ENCODE data around the gene KRTDAP.

Gene KRTDAP

GRCh38 chr19:35500611-35501010 is 10.3 kb upstream of the KRTDAP start:
- H3K79me2 ChIP-seq (ENCODE audit: control insufficient read depth, insufficient read depth, low read length, unreplicated experiment) = no peaks in the 10 kb centered on the region
- H3K4me1 ChIP-seq (ENCODE audit: control insufficient read depth, insufficient read depth, low read length, unreplicated experiment) = no peaks in the 10 kb centered on the region
- H3K4me3 ChIP-seq (ENCODE audit: low read depth, low read length) = no peak overlapping the region
- no peaks in the 10 kb centered on the region for H3K36me3 ChIP-seq (ENCODE audit: insufficient read depth, low read length)
- H2AFZ ChIP-seq (ENCODE audit: low read length, unreplicated experiment) = no peak overlapping the region
- no peak overlapping the region for H3K27ac ChIP-seq (ENCODE audit: low read depth, low read length)
- no peaks in the 10 kb centered on the region for H3K27me3 ChIP-seq (ENCODE audit: insufficient read depth, low read length)

- H3K4me1 ChIP-seq (ENCODE audit: control insufficient read depth, insufficient read depth, low read length, unreplicated experiment) = no peaks in the 10 kb centered on the region
- H3K27ac ChIP-seq (ENCODE audit: low read depth, low read length) = no peak overlapping the region
- H3K27me3 ChIP-seq (ENCODE audit: insufficient read depth, low read length) = no peaks in the 10 kb centered on the region
- H3K36me3 ChIP-seq (ENCODE audit: insufficient read depth, low read length) = no peaks in the 10 kb centered on the region
- H2AFZ ChIP-seq (ENCODE audit: low read length, unreplicated experiment) = no peak overlapping the region
- H3K4me3 ChIP-seq (ENCODE audit: low read depth, low read length) = no peak overlapping the region
- H3K79me2 ChIP-seq (ENCODE audit: control insufficient read depth, insufficient read depth, low read length, unreplicated experiment) = no peaks in the 10 kb centered on the region
Observed at GRCh38 chr19:35498984-35499527, 8.8 kb upstream of the KRTDAP start.

GRCh38 chr19:35498220-35498619 is 8.0 kb upstream of the KRTDAP start:
- Histone ChIP-seq H2AFZ (ENCODE audit: low read length, unreplicated experiment) (no peak overlapping the region), H3K4me3 (ENCODE audit: low read depth, low read length) (no peak overlapping the region), H3K79me2 (ENCODE audit: control insufficient read depth, insufficient read depth, low read length, unreplicated experiment) (no peaks in the 10 kb centered on the region), H3K4me1 (ENCODE audit: control insufficient read depth, insufficient read depth, low read length, unreplicated experiment) (no peaks in the 10 kb centered on the region), H3K27me3 (ENCODE audit: insufficient read depth, low read length) (no peaks in the 10 kb centered on the region), H3K27ac (ENCODE audit: low read depth, low read length) (no peak overlapping the region), H3K36me3 (ENCODE audit: insufficient read depth, low read length) (no peaks in the 10 kb centered on the region)

GRCh38 chr19:35497406-35497805 is 7.1 kb upstream of the KRTDAP start:
- H3K27me3 ChIP-seq (ENCODE audit: insufficient read depth, low read length) = no peaks in the 10 kb centered on the region
- H3K4me1 ChIP-seq (ENCODE audit: control insufficient read depth, insufficient read depth, low read length, unreplicated experiment) = no peaks in the 10 kb centered on the region
- no peak overlapping the region for H2AFZ ChIP-seq (ENCODE audit: low read length, unreplicated experiment)
- no peaks in the 10 kb centered on the region for H3K79me2 ChIP-seq (ENCODE audit: control insufficient read depth, insufficient read depth, low read length, unreplicated experiment)
- no peaks in the 10 kb centered on the region for H3K36me3 ChIP-seq (ENCODE audit: insufficient read depth, low read length)
- H3K27ac ChIP-seq (ENCODE audit: low read depth, low read length) = no peak overlapping the region
- H3K4me3 ChIP-seq (ENCODE audit: low read depth, low read length) = no peak overlapping the region

- H3K79me2 ChIP-seq (ENCODE audit: control insufficient read depth, insufficient read depth, low read length, unreplicated experiment) = no peaks in the 10 kb centered on the region
- no peak overlapping the region for H3K4me3 ChIP-seq (ENCODE audit: low read depth, low read length)
- no peak overlapping the region for H2AFZ ChIP-seq (ENCODE audit: low read length, unreplicated experiment)
- no peak overlapping the region for H3K27ac ChIP-seq (ENCODE audit: low read depth, low read length)
- H3K27me3 ChIP-seq (ENCODE audit: insufficient read depth, low read length) = peaks cover 9% of the 10 kb centered on the region; the same call in 1 of the 2 replicates
- H3K36me3 ChIP-seq (ENCODE audit: insufficient read depth, low read length) = no peaks in the 10 kb centered on the region
- H3K4me1 ChIP-seq (ENCODE audit: control insufficient read depth, insufficient read depth, low read length, unreplicated experiment) = no peaks in the 10 kb centered on the region
Observed at GRCh38 chr19:35495107-35496064, 5.1 kb upstream of the KRTDAP start.

- H3K4me3 ChIP-seq (ENCODE audit: low read depth, low read length) = no peak overlapping the region
- H3K79me2 ChIP-seq (ENCODE audit: control insufficient read depth, insufficient read depth, low read length, unreplicated experiment) = no peaks in the 10 kb centered on the region
- no peaks in the 10 kb centered on the region for H3K4me1 ChIP-seq (ENCODE audit: control insufficient read depth, insufficient read depth, low read length, unreplicated experiment)
- H3K27ac ChIP-seq (ENCODE audit: low read depth, low read length) = no peak overlapping the region
- no peak overlapping the region for H2AFZ ChIP-seq (ENCODE audit: low read length, unreplicated experiment)
- H3K27me3 ChIP-seq (ENCODE audit: insufficient read depth, low read length) = peaks cover 17% of the 10 kb centered on the region; the same call in 1 of the 2 replicates
- H3K36me3 ChIP-seq (ENCODE audit: insufficient read depth, low read length) = no peaks in the 10 kb centered on the region
Observed at GRCh38 chr19:35493971-35494370, 3.7 kb upstream of the KRTDAP start.

GRCh38 chr19:35491836-35492360 is 1.6 kb upstream of the KRTDAP start:
- Histone ChIP-seq H3K36me3 (ENCODE audit: insufficient read depth, low read length) (no peaks in the 10 kb centered on the region), H2AFZ (ENCODE audit: low read length, unreplicated experiment) (no peak overlapping the region), H3K27ac (ENCODE audit: low read depth, low read length) (no peak overlapping the region), H3K4me3 (ENCODE audit: low read depth, low read length) (no peak overlapping the region), H3K4me1 (ENCODE audit: control insufficient read depth, insufficient read depth, low read length, unreplicated experiment) (no peaks in the 10 kb centered on the region), H3K79me2 (ENCODE audit: control insufficient read depth, insufficient read depth, low read length, unreplicated experiment) (no peaks in the 10 kb centered on the region), H3K27me3 (ENCODE audit: insufficient read depth, low read length) (peaks cover 35% of the 10 kb centered on the region)

- Histone ChIP-seq H3K4me3 (ENCODE audit: low read depth, low read length) (no peak overlapping the region), H3K4me1 (ENCODE audit: control insufficient read depth, insufficient read depth, low read length, unreplicated experiment) (no peaks in the 10 kb centered on the region), H3K79me2 (ENCODE audit: control insufficient read depth, insufficient read depth, low read length, unreplicated experiment) (no peaks in the 10 kb centered on the region), H3K36me3 (ENCODE audit: insufficient read depth, low read length) (no peaks in the 10 kb centered on the region), H2AFZ (ENCODE audit: low read length, unreplicated experiment) (no peak overlapping the region), H3K27ac (ENCODE audit: low read depth, low read length) (no peak overlapping the region), H3K27me3 (ENCODE audit: insufficient read depth, low read length) (peaks cover 45% of the 10 kb centered on the region)
Observed at GRCh38 chr19:35488677-35489076, 1.6 kb downstream of the KRTDAP start.

- Histone ChIP-seq H3K79me2 (ENCODE audit: control insufficient read depth, insufficient read depth, low read length, unreplicated experiment) (no peaks in the 10 kb centered on the region), H3K4me3 (ENCODE audit: low read depth, low read length) (no peak overlapping the region), H3K27me3 (ENCODE audit: insufficient read depth, low read length) (peaks cover 45% of the 10 kb centered on the region), H3K36me3 (ENCODE audit: insufficient read depth, low read length) (no peaks in the 10 kb centered on the region), H3K27ac (ENCODE audit: low read depth, low read length) (no peak overlapping the region), H3K4me1 (ENCODE audit: control insufficient read depth, insufficient read depth, low read length, unreplicated experiment) (no peaks in the 10 kb centered on the region), H2AFZ (ENCODE audit: low read length, unreplicated experiment) (no peak overlapping the region)
Observed at GRCh38 chr19:35487656-35488182, 2.5 kb downstream of the KRTDAP start.

GRCh38 chr19:35486268-35486708 is 4.0 kb downstream of the KRTDAP start:
- H3K27ac ChIP-seq (ENCODE audit: low read depth, low read length) = no peak overlapping the region
- H3K4me3 ChIP-seq (ENCODE audit: low read depth, low read length) = no peak overlapping the region
- H3K79me2 ChIP-seq (ENCODE audit: control insufficient read depth, insufficient read depth, low read length, unreplicated experiment) = no peaks in the 10 kb centered on the region
- H3K4me1 ChIP-seq (ENCODE audit: control insufficient read depth, insufficient read depth, low read length, unreplicated experiment) = no peaks in the 10 kb centered on the region
- H3K27me3 ChIP-seq (ENCODE audit: insufficient read depth, low read length) = peaks cover 40% of the 10 kb centered on the region
- no peak overlapping the region for H2AFZ ChIP-seq (ENCODE audit: low read length, unreplicated experiment)
- no peaks in the 10 kb centered on the region for H3K36me3 ChIP-seq (ENCODE audit: insufficient read depth, low read length)
